ENCODE data around the gene OR2J2. TPM values are rescaled to one million over a fixed set of nuclear protein-coding genes. Genes with fewer than 3 reads are reported as not detected.
"Not testable (repeated sequence)": the region's sequence is repeated elsewhere in the genome, so short reads cannot be mapped to it uniquely, and the experiment has no call there.

Gene OR2J2
- polyA plus RNA-seq (ENCODE audit: insufficient read length) = not detected

DNA sequence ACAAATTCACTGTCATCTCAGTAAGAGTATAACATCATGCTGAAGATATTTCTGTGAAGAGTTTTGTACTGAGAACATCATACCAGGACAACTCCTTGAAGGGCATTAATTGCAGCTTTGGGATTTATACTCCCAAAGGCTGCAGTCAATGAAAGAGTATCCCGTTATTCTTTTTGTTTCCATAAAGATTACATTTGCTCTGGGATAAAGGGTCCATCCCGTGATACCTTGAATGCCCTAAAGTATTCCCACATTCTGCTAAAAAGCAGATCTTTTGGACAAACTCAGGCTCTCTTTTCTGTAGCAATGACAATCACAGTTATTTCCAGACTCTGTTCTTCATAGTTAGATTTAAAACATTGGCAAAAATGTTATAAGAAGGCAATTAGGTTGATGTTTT lies at the start of gene OR2J2:
Gene OR2J2, plus strand, starts transcription at position 301 of the 400 bp plus-strand sequence. CDS start 2,729 bp downstream, outside the sequence.
- DNase-seq (ENCODE audit: low read depth) = not testable (repeated sequence)

- no peak for DNase-seq (ENCODE audit: low read depth)
Observed at GRCh38 chr6:29129326-29130012, 41.2 kb upstream of the OR2J2 start.

- no peak for DNase-seq (ENCODE audit: low read depth)
Observed at GRCh38 chr6:29130644-29131043, 40.1 kb upstream of the OR2J2 start.

- DNase-seq (ENCODE audit: low read depth) = no peak
Observed at GRCh38 chr6:29131691-29132090, 39.0 kb upstream of the OR2J2 start.

GRCh38 chr6:29137724-29138123 lies 33.0 kb upstream of the OR2J2 start:
- DNase-seq (ENCODE audit: low read depth) = no peak

DNA sequence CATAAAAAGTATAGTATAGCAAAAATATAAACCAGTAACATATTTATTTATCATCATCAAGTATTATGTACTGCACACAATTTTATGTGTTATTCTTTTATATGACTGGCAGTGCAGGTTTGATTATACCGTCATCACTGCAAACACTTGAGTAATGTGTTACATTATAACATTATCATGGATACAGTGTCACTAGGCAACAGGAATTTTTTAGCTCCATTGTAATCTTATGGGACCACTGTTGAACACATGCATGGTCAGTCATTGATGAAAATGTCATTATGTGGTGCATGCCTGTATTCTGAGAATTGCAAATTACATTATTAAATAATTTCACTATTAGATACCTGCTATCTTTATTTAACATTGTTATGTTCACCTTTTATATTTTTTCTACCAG lies 29.1 kb upstream of the OR2J2 start:
- no peak for DNase-seq (ENCODE audit: low read depth)

- no peak for DNase-seq (ENCODE audit: low read depth)
Observed at GRCh38 chr6:29142309-29142708, 28.4 kb upstream of the OR2J2 start.

GRCh38 chr6:29146179-29146578 lies 24.5 kb upstream of the OR2J2 start:
- DNase-seq (ENCODE audit: low read depth) = no peak

DNA sequence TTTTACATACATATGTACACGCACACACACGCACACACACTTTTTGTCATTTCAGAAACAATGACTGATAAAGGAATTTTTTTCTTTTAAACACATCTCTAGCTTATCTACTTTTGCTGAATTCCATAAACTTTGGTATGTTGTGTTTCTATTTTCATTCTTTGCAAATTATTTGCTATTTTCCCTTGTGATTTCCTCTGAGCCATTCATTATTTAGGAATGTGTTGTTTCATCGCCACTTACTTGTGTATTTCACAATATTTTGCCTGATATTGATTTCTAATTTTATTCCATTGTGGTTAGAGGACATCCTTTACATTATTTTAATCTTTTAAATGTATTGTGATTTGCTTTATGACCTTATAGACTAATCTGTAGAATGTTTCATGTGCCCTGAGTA lies 23.6 kb upstream of the OR2J2 start:
- no peak for DNase-seq (ENCODE audit: low read depth)

- DNase-seq (ENCODE audit: low read depth) = not testable (repeated sequence)
Observed at GRCh38 chr6:29149444-29149843, 21.3 kb upstream of the OR2J2 start.

- no peak for DNase-seq (ENCODE audit: low read depth)
Observed at GRCh38 chr6:29153083-29153482, 17.6 kb upstream of the OR2J2 start.

DNA sequence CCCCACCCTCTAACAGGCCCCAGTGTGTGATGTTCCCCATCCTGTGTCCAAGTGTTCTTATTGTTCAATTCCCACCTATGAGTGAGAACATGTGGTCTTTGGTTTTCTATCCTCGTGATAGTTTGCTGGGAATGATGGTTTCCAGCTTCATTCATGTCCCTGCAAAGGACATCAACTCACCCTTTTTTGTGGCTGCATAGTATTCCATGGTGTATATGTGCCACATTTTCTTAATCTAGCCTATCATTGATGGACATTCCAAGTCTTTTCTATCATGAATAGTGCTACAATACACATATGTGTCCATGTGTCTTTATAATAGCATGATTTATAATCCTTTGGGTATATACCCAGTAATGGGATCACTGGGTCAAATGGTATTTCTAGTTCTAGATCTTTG lies 15.5 kb upstream of the OR2J2 start:
- DNase-seq (ENCODE audit: low read depth) = not testable (repeated sequence)

GRCh38 chr6:29159922-29160321 lies 10.8 kb upstream of the OR2J2 start:
- not testable (repeated sequence) for DNase-seq (ENCODE audit: low read depth)

- DNase-seq (ENCODE audit: low read depth) = not testable (repeated sequence)
Observed at GRCh38 chr6:29165571-29165970, 5.1 kb upstream of the OR2J2 start.

GRCh38 chr6:29171736-29172135 lies 1.0 kb downstream of the OR2J2 start:
- DNase-seq (ENCODE audit: low read depth) = no peak

DNA sequence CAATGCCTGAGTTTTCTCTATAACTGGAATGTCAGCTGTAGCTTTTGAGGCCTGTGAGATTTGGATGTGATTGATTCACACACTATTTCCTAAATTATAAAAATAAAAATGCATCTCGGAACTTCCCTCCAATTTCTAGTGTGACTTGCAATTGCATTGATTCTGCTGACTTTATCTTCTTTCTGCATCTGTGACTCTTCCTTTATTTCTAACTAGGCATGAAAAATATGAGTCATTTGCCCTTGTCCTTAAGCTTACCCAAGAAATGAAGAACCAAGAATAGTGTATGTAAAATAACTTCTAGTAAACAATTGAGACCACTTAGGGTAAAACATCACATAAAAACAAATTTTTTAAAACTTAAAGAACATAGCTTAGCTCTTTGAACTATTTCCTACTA lies 12.9 kb downstream of the OR2J2 start:
- no peak for DNase-seq (ENCODE audit: low read depth)

DNA sequence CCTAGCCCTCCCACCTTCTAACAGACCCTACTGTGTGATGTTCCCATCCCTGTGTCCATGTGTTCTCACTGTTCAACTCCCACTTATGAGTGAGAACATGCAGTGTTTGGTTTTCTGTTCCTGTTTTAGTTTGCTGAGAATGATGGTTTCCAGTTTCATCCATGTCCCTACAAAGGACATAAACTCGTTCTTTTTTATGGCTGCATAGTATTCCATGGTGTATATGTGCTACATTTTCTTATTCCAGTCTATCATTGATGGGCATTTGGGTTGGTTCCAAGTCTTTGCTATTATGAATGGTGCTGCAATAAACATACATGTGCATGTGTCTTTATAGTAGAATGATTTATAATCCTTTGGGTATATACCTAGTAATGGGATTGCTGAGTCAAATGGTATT lies 18.0 kb downstream of the OR2J2 start:
- not testable (repeated sequence) for DNase-seq (ENCODE audit: low read depth)

DNA sequence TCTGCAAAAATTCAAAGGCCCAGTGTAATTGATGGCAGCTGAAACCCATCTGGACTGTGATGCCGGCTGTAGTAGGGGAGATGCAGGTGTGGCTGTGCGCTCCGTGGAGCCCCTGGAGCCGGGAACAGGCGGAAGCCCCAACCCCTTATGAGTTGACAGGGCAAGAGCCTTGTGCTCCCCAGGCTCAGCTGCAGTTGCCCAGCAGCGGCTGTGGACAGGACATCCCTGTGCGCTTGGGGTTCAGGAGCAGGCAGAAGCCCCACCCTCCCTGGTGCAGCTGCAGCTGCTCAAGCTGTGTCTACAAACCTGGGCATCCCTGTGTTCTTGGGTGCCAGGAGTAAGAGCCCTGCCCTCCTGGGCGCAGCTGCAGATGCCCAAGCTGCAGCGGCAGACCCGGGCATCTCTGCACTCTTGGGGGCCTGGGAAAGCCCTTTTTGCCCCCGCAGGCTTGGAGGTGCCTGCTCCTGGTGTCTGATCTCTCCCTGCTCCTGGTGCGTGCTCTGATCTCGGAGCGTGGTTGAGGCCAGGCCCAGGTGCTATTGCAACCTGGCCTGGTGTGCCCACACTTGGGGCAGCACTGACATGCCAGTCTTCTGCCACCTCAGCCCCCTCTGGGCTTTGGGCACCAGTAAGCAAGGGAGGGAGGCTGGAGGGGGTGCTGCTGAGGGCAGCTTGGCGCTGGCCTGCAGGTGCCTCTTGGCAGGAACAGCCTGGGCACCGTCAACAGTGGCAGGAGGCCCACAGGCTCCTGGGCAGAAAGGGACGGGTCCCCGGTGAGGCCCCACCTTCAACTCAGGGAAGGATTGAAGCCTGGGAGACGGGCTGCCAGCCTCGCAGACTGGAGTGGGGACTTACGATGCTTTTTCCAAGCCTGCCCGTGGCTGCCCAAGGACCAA lies 30.3 kb downstream of the OR2J2 start:
- DNase-seq (ENCODE audit: low read depth) = no peak

DNA sequence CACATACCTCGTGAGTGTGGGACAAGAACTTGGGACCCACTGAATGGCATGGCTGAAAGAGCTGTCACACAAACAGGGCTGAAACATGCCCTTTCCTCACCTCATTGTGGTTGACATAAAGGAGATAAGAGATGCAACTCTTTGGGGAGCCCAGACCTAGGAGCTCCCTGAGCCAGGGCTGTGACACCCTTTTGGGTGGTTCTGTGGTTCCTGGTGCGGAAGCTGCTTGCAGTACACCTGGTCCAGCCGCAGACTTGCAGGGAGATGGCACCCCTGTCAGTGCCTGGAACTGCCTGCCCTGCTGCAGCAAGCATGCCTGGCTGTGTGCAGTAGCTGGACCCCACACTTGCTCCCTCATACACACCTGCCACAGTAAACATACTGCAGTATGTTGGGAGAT lies 31.3 kb downstream of the OR2J2 start:
- no peak for DNase-seq (ENCODE audit: low read depth)

DNA sequence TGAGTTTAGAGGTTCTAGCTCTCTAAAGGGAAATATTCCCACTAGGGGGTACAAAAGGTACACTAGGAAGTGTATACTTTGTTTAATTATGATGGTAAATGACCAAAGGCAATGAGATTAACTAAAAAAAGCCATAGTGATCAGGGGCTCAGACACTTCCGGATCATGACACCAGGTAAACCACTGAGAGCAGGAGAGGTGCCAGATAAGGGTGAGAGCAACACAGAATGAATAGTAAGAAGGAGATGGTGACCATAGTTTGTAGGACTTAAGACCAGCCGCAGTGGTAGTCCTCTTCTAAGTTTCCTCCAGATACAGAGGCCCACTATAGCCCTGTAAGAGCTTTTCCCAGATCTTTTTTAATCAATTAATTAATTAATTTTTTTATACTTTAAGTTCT lies 40.8 kb downstream of the OR2J2 start:
- DNase-seq (ENCODE audit: low read depth) = no peak

GRCh38 chr6:29216528-29216927 lies 45.8 kb downstream of the OR2J2 start:
- DNase-seq (ENCODE audit: low read depth) = no peak

DNA sequence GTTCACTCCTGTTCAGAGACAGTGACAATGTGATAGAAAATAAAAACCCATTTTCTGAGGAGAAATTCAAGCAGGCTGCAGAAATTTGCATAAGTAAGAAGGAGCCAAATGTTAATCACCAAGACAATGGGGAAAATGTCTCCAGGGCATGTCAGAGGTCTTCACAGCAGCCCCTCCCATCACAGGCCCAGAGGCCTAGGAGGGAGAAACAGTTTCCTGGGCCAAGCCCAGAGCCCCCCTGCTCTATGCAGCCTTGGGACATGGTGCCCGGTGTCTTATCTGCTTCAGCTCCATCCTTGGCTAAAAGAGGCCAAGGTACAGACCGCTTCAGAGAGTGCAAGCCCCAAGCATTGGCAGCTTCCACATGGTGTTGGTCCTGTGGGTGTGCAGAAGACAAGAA lies 46.5 kb downstream of the OR2J2 start:
- DNase-seq (ENCODE audit: low read depth) = not testable (repeated sequence)

- not testable (repeated sequence) for DNase-seq (ENCODE audit: low read depth)
Observed at GRCh38 chr6:29218056-29218455, 47.3 kb downstream of the OR2J2 start.

Measured in forelimb muscle (tissue), 1 donor.